ENCODE results near the gene KRTAP10-7.
"Not testable (repeated sequence)": the region's sequence is repeated elsewhere in the genome, so short reads cannot be mapped to it uniquely, and the experiment has no call there.

Gene KRTAP10-7

DNA sequence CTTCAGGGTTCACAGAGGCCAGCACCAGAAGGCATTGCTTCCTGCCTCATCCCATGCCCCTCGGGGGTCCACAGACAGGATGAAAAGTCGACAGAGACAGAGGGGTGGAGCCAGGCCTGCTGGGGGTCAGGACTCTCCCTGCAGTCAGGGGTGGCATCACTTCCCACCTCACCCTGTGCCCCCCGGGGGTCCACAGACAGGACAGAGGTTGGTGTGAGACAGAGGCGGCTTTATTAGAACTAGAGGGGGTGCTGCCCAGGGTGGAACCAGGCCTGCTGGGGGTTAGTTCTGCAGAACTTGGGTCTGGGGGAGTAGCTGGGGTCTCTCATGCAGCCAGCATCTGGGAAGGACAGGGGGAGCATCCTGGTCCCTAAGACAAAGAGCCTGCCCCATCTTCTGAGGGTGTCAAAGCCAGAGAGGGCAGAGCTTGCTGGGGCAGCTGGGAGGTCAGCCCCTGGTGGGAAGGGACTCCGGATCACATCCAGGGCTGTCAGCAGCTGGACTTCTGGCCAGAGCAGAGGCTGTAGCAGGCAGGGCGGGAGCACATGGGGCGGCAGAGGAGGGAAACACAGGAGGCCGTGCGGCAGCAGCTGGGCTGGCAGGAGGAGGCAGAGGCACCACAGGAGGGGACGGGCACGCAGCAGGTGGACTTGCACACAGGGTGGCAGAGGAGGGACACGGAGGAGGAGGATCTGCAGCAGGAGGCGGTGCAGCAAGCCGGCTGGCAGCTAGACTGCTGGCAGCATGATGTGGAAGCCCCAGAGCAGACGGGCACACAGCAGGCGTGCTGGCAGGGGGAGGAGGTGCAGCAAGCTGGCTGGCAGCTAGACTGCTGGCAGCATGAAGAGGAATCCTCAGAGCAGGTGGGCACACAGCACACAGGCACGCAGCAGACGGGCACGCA, 9.2 kb upstream of the KRTAP10-7 start:
- DNase-seq, result not testable (repeated sequence)

DNA sequence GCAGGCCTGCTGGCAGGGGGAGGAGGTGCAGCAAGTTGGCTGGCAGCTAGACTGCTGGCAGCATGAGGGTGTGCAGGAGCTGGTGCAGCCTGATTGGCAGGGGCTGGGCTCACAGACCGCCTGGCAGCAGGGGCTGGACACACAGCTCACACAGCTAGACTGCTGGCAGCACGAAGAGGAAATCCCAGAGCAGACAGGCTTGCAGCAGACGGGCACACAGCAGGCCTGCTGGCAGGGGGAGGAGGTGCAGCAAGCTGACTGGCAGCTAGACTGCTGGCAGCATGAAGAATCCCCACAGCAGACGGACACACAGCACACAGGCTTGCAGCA, 8.6 kb upstream of the KRTAP10-7 start:
- DNase-seq, result not testable (repeated sequence)

DNA sequence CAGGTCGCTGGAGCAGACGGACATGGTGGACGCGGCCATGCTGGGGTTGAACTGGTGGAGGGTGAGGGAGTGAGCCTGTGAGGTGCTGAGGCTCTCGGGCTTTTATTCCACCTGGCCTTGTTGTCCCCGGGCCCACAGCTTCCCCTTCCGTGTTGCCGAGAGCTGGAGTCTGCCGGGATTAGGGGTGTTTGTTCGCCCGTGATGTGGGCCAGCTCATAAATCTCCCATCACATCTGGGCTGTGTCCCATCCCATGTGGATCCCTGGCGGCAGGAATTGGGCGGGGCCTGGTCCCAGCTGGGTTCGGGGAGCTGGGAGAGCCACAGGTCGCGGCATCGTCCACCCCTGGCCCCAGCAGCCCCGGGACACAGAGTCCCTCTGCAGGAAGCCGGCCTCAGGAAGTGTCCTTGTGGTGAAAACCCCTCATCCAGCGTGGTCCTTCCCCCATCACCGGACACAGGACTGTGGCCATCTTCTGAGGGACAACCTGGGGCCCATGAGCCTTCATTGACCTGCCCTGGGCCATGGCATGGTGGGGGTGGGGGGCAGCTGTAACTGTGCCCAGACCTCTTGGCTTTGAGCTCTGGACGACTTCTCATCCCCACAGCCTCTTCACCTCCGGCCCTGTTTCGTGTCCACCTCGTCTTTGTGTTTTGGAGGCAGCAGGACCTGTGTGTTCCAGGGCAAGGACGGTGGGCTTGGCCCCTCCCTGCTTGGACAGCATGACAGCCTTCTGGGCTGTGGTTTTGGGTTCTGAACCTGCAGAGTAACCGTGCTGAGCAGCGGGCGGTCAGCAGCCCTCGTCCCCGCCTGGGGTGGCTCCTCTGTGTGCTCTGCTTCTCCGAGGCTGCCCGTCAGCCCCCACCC, 7.7 kb upstream of the KRTAP10-7 start, which contains the start of gene KRTAP10-6:
KRTAP10-6 (minus strand) TSS at position 60 of the 866 bp plus-strand sequence; CDS start at position 39, 21 bp downstream.
- no peak for DNase-seq

DNA sequence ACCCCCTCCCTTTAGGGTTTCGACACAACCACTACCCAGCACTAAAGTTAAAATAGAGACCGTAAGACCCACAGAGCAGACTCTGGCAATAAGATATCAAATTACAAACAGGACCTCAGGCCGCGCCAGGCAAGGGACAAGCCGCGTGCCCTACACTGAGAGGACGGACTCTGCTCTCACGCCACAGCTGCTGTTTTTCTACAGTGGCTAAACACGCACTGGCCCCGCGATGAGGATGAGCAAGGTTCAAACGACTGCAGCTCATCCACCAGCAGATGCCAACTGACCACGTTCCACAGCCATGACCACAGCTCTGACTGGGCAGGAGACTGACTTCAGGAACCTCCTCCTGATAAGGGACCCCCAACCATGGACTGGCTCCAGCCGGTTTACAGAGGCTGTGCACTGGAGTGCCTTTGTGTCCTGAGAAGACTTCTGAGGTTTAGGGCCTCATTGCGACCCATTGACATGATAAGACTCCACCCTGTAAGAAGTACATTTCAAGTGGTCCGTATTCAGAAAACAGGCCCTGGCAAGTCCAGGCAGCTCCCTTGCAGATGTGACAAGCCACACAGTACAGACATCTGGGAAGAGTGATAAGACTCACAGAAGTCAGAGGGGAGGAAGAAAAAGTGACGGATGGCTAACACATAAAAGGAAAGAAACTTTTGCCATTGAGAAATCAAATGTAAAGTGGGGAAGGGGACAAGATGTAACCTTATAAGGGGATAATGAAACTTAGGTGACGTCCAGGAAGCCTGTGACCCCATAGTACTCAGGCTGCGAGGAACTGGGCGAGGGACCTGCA, 6.6 kb upstream of the KRTAP10-7 start:
- DNase-seq, result no peak

DNA sequence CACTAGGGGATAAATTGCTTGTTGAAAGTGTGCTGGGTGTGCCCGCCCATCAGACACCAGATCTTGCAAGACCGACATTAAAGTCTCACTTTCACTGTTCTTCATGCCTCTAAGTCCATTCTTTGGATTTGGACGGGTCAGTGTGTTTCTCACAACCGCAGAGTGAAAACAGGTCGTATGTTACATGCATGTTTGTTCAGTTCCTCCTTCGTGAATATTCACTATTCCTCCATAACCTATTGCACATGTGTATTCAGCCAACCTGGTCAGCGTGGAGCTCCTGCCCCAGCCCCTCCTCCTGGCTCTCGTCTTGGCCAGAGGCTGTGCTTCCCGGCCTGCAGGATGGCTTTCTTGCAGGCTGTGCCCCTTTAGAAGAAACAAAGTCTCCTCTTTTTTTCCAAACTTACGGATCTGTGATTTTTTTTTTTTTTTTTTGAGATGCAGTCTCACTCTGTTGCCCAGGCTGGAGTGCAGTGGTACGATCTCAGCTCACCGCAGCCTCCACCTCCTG, 5.9 kb upstream of the KRTAP10-7 start:
- DNase-seq, result no peak

DNA sequence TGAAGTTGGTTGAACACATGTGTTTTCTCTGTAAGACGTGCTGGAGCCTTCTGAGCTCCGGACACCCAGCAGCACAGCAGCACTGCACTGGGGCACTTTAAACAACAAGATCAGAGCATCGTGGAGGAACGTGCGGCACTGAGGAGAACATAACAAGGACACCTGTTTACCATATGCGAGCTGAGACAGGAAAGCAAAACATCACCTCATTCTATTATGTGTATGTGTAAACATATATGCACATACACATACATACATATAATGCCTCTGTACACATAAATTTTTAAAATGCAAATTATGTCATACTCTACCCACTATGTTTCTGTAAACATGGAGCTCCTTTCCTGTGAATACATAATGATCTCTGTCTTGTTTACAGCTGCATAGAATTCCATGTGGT, 4.9 kb upstream of the KRTAP10-7 start:
- no peak for DNase-seq

DNA sequence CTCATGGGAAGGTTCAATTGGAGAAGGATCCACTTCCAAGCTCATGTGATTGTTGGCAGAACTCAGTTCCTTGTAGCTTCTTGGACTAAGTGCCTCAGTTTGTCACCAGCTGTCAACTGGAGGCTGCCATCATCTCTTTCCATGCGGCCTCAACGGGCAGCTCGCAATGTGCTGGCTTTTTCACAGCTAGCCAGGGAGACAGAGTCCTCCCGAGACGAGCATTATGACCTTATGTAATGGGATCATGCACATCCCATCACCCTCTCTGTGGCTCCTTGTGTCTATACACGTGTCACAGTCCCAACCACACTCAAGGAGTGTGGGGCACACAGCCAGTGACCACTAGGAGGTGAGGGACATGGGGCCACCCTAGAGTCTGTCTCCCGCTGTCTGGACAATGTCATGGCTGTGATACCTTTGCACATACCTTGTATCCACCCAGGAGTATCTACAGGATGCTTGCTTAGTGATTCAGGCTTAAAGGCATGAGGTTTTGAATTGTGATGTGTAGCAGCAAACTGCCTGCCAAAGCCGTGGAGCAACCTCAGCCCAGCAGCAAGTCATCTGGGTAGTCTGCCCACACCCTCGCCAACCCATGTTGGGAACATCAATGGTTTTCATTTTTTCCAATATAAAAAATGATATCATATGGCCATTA, 4.2 kb upstream of the KRTAP10-7 start:
- DNase-seq, result no peak

DNA sequence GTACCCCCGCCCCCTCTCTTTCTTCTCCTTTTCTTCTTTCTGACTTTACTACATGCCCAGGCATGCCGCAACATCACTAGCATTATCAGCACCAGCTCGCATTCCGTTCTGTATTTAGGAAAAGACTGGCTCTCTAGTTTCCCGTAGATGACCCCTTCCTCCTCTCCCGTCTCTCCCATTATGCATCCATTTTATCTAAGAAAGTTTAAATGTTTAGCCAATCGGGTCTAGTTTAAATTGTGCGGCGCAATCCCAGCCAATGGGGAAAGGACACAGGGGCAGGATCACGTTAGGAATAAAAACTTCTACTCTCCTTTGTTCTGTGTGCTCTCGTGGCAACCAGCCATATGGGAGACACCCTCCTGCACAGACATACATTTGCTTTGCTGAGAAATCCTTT, 2.3 kb upstream of the KRTAP10-7 start:
- DNase-seq, result no peak

DNA sequence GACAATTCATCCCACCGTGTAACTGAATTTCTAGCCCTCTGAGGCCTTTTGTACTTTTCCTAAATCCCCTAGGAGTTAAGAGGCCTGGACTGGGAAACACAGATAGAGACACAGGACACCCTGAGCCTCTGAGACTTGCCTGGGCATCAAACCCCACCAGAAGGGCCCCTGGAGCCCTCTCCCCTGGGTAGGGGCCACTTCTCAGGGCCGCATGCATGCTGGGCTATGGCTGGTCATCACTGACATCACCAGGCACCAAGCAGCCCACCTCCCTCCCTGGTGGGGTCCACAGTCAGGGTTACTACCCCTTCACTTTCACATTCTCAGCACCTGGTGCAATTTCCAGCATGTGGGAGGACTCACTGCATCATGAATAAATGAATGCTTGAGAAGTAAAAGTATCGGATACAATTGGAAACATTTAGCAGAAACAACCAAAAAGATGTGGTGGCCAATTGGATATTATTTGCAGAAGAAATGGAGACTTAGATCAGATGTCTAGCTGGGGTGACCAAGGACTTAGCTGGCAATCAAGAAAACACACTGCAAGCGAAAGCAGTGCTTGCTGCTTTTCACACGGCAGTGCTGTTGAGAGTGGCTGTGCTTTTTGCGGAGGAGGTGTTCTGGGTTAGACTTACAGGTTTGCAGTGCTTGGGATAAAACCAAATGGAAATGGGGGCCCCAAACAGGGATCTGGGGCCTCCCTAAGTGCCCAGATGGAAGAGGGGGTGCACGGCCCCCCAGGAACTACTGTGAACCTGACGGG, 950 bp upstream of the KRTAP10-7 start:
- DNase-seq, result no peak

DNA sequence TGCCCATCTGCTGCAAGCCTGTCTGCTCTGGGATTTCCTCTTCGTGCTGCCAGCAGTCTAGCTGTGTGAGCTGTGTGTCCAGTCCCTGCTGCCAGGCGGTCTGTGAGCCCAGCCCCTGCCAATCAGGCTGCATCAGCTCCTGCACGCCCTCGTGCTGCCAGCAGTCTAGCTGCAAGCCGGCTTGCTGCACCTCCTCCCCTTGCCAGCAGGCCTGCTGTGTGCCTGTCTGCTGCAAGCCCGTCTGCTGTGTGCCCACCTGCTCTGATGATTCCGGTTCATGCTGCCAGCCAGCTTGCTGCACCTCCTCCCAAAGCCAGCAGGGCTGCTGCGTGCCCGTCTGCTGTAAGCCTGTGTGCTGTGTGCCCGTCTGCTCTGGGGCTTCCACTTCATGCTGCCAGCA, 694 bp downstream of the KRTAP10-7 start:
- DNase-seq, result not testable (repeated sequence)

DNA sequence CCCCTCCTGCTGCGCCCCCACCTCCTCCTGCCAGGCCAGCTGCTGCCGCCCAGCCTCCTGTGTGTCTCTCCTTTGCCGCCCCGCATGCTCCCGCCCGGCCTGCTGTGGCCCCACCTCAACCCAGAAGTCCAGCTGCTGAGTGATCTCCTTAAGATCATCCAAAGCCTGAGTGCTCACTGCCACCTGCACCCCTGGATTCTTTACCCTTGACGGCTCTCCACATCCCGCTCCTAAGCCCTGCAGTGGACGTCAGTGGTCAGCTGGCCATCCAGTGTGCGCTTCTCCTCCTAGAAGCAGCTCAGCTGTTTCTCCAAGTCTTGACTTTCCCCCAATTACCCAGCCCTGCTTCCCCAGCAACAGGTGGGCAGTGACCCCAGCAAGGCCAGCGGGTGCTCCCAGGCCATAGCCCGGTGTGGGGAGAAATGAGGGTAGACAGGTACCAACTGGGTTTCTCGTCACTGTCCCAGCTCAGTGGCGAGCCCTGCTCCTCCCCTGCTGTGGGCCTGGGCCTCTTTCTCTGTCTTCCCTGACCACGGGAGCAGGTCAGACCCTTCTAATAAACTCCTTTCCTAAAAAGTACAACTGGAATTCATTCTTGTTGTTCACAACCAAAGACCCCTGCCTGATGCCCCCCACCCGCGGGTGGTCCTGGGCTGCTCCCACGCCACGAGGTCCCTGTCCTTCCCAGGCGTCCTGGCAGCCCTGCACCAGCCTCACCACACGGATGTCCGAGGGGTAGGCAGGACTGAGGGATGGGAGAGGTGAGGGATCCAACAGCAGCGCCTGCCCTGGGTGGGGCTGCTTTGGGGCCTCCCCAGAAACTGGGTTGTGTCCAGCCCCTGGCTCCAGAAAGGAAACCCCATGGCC, 1.4 kb downstream of the KRTAP10-7 start:
- DNase-seq, result no peak

DNA sequence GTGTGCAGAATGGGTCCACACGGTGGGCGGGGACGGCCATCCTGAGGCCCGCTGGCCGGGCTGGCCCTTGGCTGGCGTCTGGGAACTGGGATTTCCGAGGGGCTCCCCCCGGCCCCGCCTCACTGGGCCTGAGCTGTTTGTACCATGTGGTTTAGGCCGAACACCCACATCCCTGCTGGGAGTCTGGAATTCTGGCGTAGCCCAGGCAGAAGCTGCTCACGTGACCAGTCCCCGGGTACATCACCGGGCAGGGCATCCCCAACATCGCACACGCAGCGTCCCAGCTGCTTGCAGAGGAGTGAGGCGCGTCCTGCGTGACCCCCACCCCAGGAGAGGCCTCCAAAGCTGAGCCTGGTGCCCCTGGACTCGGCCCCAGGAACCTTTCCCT, 2.1 kb downstream of the KRTAP10-7 start:
- DNase-seq, result no peak

DNA sequence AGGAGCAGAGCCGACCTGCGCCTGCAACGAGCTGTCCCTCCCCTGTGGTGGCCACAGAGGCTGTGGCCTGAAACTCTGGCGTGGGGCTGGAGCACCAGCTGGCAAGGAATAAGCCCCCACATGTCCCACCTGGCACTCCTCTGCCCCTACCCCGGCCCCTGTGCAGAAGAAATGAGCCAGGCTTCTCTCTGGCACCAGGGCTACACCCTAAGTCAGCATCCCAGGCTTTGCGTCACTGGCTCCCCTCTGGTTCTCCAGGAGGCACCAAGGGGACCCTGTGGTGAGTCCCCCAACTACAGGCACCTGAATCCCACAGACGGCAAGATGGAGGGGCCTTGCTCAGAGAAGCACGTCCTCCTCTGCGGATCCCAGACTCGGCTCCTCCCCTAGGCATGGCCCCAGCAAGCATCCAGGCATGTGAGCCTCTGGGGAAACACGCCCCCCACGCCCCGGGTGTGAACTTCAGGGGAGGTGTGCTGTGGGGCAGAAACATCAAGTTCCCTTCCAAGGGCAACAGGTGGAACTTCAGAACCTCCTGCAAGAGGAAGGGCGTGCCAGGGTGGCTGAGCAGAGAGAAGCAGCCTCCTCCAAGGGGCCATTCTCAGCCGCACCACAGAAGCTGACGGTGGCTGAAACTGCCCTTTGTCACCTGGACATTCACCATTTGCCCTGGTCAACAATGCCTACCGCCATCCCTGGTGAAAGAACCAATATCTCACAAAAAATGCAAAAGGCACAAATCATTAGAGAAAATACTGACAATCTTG, 2.9 kb downstream of the KRTAP10-7 start:
- no peak for DNase-seq

DNA sequence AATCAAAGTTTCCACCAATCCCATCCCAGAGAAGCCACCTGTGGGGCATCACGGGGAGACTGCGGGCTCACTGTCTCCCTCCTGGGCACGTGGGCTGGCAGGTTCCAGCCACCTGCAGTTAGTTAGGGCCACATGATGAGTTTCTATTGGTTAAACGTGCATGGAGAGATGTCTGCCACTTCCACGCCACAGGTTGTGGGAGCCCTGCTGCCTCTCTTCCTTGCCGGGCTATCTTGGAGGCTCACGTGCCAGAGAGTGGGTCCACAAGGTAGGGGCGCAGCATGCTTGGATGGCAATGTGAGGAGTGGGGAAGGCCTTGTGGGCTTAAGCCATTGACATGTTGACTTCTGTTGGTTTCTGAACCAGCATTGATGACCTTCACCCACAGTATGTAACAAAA, 3.5 kb downstream of the KRTAP10-7 start:
- DNase-seq, result no peak

DNA sequence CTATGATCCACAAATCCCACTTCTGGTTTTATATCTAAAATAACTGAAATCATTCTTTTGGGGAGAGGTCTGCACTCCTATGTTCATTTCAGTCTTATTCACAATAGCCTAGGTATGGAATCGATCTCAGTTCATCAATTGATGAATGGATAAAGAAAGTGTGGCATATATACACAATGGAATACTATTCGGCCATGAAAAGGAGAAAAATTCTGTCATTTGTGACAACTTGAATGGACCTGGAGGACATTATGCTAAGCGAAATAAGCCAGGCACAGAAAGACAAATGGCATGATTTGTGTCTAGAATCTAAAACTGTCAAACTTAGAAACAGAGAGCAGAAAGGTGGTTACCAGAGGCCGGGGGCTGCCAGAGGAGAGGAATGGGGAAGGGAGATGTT, 6.1 kb downstream of the KRTAP10-7 start:
- no peak for DNase-seq

DNA sequence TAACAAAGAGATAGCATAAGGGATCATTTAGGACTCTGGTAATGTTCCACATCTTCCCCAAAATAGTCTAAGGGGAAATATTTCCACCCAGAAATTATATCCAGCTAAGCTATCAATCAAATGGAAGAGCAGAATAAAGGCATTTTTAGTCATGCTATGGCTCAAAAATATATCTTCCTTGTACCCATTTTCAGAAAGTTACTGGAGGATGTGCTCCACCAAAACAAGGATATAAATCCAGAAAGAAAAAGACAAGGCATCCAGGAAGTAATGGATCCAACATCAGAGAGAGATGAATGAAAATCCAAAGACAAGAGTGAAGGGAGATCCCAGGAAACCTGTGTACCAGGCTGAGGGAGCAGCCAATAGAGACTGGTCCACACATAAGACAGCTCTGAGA, 8.8 kb downstream of the KRTAP10-7 start:
- no peak for DNase-seq

DNA sequence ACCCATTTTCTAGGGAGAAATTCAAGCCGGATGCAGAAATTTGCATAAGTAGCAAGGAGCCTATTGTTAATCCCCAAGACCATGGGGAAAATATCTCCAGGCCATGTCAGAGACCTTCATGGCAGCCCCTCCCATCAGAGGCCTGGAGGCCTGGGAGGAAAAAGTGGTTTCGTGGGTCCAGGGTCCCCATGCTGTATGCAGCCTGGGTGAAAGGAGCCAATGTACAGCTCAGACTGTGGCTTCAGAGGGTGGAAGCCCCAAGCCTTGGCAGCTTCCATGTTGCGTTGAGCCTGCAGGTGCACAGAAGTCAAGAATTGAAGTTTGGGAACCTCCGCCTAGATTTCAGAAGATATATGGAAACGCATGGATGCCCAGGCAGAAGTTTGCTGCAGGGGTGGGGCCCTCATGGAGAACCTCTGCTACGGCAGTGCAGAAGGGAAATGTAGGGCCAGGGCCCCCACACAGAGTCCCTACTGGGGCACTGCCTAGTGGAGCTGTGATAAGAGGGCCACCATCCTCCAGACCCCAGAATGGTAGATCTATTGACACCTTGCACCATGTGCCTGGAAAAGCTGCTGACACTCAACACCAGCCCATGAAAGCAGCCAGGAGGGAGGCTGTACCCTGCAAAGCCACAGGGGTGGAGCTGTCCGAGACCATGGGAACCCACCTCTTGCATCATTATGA, 9.9 kb downstream of the KRTAP10-7 start:
- not testable (repeated sequence) for DNase-seq

DNA sequence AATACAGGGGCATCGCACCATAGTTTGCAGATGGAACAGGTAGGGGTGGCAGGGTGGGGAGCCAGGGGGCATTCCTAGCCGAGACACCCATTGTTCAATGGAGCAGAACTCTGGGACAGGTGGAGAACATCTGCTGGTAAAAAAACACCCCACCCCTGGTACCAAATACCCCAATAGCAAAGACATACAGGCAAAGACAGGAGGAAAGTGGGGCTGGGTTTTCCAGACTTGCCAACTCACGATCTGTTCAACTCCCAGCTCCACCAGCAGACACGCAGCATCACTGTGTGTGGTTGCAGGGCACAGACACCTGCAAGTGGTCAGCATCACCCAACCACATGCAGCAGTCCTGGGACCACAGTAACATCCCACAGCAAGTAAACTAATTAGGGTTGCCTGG, 11.2 kb downstream of the KRTAP10-7 start:
- no peak for DNase-seq

DNA sequence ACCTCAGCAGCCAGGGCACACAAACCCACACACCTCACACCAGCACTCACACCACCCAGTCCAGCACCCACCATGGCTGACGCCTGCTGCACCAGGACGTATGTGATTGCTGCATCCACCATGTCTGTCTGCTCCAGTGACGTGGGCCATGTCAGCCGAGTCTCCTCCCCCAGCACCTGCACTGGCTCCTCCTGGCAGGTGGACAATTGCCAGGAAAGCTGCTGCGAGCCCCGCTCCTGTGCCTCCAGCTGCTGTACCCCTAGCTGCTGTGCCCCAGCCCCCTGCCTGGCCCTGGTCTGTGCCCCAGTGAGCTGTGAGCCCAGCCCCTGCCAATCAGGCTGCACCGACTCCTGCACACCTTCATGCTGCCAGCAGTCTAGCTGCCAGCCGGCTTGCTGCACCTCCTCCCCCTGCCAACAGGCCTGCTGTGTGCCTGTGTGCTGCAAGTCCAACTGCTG, 11.7 kb downstream of the KRTAP10-7 start, which contains the start of gene KRTAP10-8:
KRTAP10-8 (plus strand) TSS at position 51 of the 458 bp plus-strand sequence; CDS start at position 73, 22 bp downstream.
- no peak for DNase-seq

Measured in SIG-M5 (cell line).